Peyer's patch (tissue), 4 donors: ENCODE results near the gene COL24A1. TPM values are rescaled to one million over a fixed set of nuclear protein-coding genes. Genes with fewer than 3 reads are reported as not detected.
"Not testable (repeated sequence)": the region's sequence is repeated elsewhere in the genome, so short reads cannot be mapped to it uniquely, and the experiment has no call there.

Experiments used
- DNase-seq, 3 donors: peaks; one replicate each; pipeline ENCODE4 v3.0.0-alpha.2; 2017 to 2019
- H3K27ac ChIP-seq, 4 donors: fragments of 200-600 bp; sonication (generic); one replicate each; pipeline ENCODE4 v1.5.1; 2016 to 2019
- H3K27me3 ChIP-seq, 2 donors: fragments of 200-600 bp; sonication (generic); one replicate each; pipeline ENCODE4 v1.5.1; 2019
- H3K36me3 ChIP-seq, 3 donors: fragments of 200-600 bp; sonication (generic); one replicate each; pipeline ENCODE4 v1.5.1; 2016 to 2019
- H3K4me1 ChIP-seq, 4 donors: fragments of 200-600 bp; sonication (generic); one replicate each; pipeline ENCODE4 v1.5.1; 2016 to 2019
- H3K4me3 ChIP-seq, 4 donors: fragments of 200-600 bp; sonication (generic); 1 replicate in 3 of 4; 2 replicates in 1 of 4; pipeline ENCODE4 v1.5.1; 2016 to 2019; ENCODE audit warnings: mild to moderate bottlenecking in 1 of 4
- H3K9me3 ChIP-seq, 4 donors: fragments of 200-600 bp; sonication (generic); one replicate each; pipeline ENCODE4 v1.5.1; 2016 to 2019; ENCODE audit warnings: mild to moderate bottlenecking in 1 of 4
- POLR2A ChIP-seq, 2 donors: fragments of 450-650 bp; IDR thresholded peaks; one replicate each; pipeline ENCODE4 v1.5.1; 2017; ENCODE audit warnings: antibody characterized with exemption in 2 of 2, mild to moderate bottlenecking in 2 of 2, moderate library complexity in 2 of 2
- total RNA-seq, 4 donors: library from RNA; depleted of rRNA; stranded (reverse); fragments of >200 nt; gene quantifications; one replicate each; pipeline ENCODE4 v1.1.0, GENCODE V29; 2016
- TF ChIP-seq, protein P1 (sequence below), 6 experiments: fragments of 450-650 bp in 4 of 6; fragments of 200-600 bp in 2 of 6; sonication (generic) in 1 of 6; IDR thresholded peaks; one replicate each; pipeline ENCODE4 v1.5.1; 2017 to 2019; ENCODE audit warnings: antibody characterized with exemption in 6 of 6, mild to moderate bottlenecking in 3 of 6, moderate library complexity in 1 of 6

Gene COL24A1
- total RNA-seq, 4 donors from 2014 or later = 0.18 to 3.3 (median 0.34) TPM

DNA sequence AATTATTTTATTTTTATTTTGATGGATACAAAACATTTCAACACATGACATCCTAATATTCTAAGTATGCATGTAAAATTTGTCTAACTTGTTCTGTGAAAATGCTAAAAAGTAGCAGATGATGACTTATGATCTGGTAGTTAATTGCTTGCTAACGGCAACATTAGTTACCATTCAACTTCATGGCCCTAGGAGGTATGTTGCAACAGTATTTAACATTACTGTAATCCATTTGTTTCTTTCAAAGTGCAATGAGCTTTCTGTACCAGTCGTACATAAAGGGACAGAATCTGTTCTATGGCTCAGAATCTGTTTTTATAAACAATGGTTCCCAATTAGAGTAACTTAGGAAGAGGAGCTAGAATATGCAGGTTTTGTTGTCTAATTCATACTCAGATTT is 356.8 kb downstream of the COL24A1 start:
- no peaks in the 10 kb centered on the region for H3K9me3 ChIP-seq
- no peak for DNase-seq
- no peaks in the 10 kb centered on the region for H3K27me3 ChIP-seq
- H3K4me3 ChIP-seq = no peak overlapping the region
- no peak overlapping the region for H3K27ac ChIP-seq
- TF ChIP-seq, protein P1, sequence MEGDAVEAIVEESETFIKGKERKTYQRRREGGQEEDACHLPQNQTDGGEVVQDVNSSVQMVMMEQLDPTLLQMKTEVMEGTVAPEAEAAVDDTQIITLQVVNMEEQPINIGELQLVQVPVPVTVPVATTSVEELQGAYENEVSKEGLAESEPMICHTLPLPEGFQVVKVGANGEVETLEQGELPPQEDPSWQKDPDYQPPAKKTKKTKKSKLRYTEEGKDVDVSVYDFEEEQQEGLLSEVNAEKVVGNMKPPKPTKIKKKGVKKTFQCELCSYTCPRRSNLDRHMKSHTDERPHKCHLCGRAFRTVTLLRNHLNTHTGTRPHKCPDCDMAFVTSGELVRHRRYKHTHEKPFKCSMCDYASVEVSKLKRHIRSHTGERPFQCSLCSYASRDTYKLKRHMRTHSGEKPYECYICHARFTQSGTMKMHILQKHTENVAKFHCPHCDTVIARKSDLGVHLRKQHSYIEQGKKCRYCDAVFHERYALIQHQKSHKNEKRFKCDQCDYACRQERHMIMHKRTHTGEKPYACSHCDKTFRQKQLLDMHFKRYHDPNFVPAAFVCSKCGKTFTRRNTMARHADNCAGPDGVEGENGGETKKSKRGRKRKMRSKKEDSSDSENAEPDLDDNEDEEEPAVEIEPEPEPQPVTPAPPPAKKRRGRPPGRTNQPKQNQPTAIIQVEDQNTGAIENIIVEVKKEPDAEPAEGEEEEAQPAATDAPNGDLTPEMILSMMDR (IDR thresholded peaks at IDR 0.05) = no peak
- TF ChIP-seq POLR2A (IDR thresholded peaks at IDR 0.05) = no peak
- no peaks in the 10 kb centered on the region for H3K4me1 ChIP-seq
- H3K36me3 ChIP-seq = no peaks in the 10 kb centered on the region

DNA sequence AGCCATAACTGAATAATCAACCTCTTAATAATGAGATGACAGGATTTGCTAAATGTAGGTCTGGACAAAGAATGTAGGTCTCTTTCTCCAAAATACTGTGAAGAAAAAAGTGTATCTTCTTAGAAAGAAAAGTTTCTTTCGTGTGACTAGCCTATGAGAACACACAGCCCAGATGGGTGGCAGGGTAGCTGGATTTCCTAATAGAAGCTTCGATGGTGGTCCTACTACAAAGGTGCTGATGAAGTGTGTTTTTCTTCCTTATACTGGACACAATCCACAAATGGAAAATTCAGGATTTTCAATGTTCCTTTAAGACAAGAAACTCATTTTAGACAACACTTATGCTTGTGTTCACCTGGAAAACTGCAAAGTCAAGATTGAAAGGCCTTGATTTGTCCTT is 358.2 kb downstream of the COL24A1 start:
- Histone ChIP-seq H3K4me3 (no peak overlapping the region), H3K27ac (no peak overlapping the region), H3K9me3 (no peaks in the 10 kb centered on the region), H3K4me1 (no peaks in the 10 kb centered on the region), H3K27me3 (no peaks in the 10 kb centered on the region), H3K36me3 (no peaks in the 10 kb centered on the region)
- no peak for TF ChIP-seq POLR2A (IDR thresholded peaks at IDR 0.05)
- TF ChIP-seq, protein P1 (IDR thresholded peaks at IDR 0.05) = no peak
- DNase-seq = no peak

DNA sequence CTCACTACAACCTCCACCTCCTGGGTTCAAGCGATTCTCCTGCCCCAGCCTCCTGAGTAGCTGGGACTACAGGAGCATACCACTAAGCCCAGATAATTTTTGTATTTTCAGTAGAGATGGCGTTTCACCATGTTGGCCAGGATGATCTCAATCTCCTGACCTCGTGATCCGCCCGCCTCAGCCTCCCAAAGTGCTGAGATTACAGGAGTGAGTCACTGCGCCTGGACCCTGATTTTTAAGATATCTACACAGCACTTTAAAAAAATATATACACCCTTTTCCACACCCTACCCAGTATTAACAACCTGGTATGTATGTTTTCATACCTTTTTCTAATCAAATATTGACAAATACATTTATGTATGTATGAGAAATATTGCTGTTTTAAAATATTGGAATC is 379.6 kb downstream of the COL24A1 start:
- DNase-seq, H3K36me3 ChIP-seq, H3K27ac ChIP-seq, H3K27me3 ChIP-seq, H3K4me1 ChIP-seq, H3K9me3 ChIP-seq, H3K4me3 ChIP-seq: not testable (repeated sequence)

DNA sequence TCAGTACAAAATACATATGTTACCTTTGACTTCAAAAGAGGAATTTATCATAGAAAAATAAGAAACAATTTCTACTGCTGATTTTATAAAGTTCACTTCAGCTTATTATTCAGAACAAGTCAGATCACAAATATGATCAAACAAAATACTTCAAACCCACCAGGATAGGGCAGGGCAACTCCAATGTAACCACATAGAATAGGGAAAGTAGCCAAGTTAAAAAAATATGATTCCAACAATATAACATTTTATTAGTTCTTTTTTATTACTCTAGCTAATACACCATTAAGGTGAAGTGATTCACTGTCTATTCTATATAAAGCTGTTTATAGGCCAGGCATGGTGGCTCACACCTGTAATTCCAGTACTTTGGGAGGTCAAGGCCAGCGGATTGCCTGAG is 393.8 kb downstream of the COL24A1 start:
- Histone ChIP-seq H3K36me3 (no peaks in the 10 kb centered on the region), H3K27ac (no peak overlapping the region), H3K27me3 (no peaks in the 10 kb centered on the region), H3K4me1 (no peaks in the 10 kb centered on the region), H3K4me3 (no peak overlapping the region), H3K9me3 (no peaks in the 10 kb centered on the region)
- TF ChIP-seq POLR2A (IDR thresholded peaks at IDR 0.05) = no peak
- TF ChIP-seq, protein P1 (IDR thresholded peaks at IDR 0.05) = no peak
- DNase-seq = no peak

DNA sequence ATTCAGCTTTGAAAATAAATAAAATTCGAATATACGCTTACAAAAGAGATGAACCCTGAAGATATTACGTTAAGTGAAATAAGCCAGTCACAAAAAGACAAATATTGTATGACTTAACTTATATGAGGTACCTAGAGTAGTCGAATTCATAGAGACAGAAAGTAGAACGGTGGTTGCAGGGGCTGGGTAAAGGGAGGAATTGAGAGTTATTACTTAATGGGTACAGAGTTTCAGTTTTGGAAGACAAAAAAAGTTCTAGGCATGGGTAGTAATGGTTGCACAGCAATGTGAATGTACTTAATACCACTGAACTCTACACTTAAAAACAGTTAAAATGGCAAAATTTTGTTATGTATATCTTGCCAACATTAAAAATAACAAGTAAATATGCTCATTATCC is 399.7 kb downstream of the COL24A1 start:
- H3K36me3 ChIP-seq = no peaks in the 10 kb centered on the region
- no peak overlapping the region for H3K27ac ChIP-seq
- TF ChIP-seq, protein P1 (IDR thresholded peaks at IDR 0.05) = no peak
- no peaks in the 10 kb centered on the region for H3K27me3 ChIP-seq
- no peaks in the 10 kb centered on the region for H3K4me1 ChIP-seq
- no peak overlapping the region for H3K4me3 ChIP-seq
- no peaks in the 10 kb centered on the region for H3K9me3 ChIP-seq
- DNase-seq = no peak

DNA sequence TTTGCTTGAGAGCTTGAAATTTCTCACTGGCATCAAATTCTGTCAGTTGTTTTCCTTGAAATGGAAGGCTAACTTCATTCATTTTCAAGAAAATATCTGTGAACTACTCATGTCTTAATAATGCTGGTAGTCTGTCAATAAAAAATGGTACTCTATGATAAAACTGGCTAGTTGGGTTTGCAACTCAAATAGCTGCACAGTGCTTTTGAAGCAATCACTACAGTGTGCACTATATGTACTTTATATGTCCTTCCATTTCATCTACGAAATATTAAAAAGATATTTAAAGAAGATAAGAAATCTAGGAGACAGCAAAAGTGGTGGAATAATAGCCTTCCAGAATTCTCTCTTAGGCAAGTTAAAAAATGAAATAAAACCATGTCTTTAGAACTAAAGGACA is 408.5 kb downstream of the COL24A1 start:
- Histone ChIP-seq H3K36me3 (no peaks in the 10 kb centered on the region), H3K4me3 (no peak overlapping the region), H3K4me1 (no peaks in the 10 kb centered on the region), H3K27me3 (no peaks in the 10 kb centered on the region), H3K27ac (no peak overlapping the region), H3K9me3 (no peaks in the 10 kb centered on the region)
- TF ChIP-seq, protein P1 (IDR thresholded peaks at IDR 0.05) = no peak
- TF ChIP-seq POLR2A (IDR thresholded peaks at IDR 0.05) = no peak
- no peak for DNase-seq
